ENCODE data around the gene ICA1L. TPM values are rescaled to one million over a fixed set of nuclear protein-coding genes. Genes with fewer than 3 reads are reported as not detected.

The ICA1L gene
- 1.2 to 2.3 TPM (median 1.8 TPM) in 5 replicates for total RNA-seq (2022; extraction: Qiagen RNA extraction)

DNA sequence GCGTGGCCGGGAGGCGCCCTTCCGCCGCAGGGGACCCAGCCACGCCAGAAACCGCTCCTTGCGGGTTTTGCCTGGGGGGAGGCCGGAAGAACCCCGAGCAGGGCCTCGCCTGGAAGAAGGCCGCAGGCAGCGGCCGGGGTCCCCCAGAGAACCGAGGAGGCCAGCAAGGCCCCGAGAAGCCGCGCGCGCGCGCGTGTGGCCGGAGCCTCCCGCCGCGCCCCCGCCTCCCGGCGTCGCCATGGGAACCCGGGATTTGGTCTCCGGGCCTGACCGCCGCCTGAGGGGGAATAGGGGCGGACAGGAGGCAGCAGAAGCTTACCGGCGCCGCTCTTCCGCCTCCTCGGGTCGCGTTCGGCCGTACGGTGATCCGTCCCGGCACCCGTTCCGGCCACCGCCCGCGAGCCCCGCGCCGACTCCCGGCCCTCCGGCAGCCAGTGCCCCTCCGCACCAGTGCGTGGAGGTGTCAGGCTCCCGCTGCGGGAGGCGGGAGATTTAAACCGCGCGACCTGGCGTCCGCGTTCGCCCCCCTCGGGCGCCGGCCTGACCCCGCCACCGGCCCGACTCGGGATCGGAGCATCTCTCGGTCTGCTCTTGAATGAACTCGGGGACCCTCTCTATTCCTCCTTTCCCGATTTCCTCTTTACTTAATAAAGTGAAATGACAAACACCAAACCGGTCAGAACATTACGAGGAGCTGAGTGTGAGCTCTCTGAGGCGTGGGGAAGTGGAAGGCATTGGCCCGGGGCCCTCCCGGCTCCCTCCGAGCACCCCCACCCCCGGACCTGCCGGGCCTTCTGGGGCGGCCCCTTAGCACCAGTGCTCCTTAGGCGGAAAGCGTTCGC is at the start of gene ICA1L:
Gene ICA1L, minus strand, starts transcription at position 467 of the 842 bp plus-strand sequence. CDS start 42,757 bp downstream, outside the sequence.

DNA sequence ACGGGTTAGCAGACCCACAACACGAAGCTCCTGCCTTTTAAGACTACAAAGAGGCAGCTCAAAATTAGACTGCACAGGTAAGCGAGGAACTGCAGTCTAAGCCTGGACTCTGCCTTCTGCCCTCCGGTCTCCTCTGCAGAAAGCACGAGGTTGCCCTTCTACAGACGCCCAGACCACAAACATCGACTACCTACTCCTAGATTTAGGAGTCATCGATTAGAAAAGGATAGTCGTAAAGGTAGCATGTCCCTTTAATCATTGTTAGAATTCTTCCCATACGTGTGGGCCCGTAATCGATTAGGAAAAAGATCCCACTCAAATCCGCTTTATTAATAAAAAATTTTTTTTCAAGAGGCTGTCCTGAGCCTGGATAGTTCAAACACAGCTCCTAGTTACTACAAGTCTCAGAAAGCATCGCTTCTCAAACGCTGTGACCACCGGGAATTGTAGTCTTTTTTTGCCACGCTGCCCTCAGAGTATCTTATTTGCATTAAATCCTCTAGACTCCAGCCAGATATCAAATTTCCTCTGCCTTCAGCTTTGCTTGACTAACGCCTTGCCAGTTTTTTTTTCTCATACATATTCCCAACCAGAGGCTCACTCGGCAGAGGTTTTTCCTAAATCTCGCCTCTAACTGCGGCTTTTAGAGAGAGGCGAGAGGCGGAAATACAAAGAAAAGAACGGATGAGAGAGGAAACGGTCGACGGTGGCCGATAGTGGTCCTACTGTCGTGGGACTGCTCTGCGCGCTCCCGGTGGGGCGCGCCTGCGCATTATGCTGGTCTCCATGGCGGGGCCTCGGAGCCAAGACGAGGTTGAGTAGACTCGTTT is 40.2 kb upstream of the ICA1L start, which contains the start of the genes CARF and WDR12:
Gene CARF, plus strand, starts transcription at position 764 of the 830 bp plus-strand sequence. CDS start 29,628 bp downstream, outside the sequence.
Gene WDR12, minus strand, starts transcription at position 162 of the 830 bp plus-strand sequence. CDS start 197 bp downstream, outside the sequence.

Other genes with a start within 250 kb of the ICA1L start
- gene FAM117B, start 236.8 kb downstream of the ICA1L start, total RNA-seq (2022; extraction: Qiagen RNA extraction): 1.3 to 2.5 TPM (median 1.7 TPM) in 5 replicates
- gene WDR12, start 39.9 kb upstream of the ICA1L start, total RNA-seq (2022; extraction: Qiagen RNA extraction): 48.0 to 73.0 TPM (median 67.4 TPM) in 5 replicates
- gene CARF, start 40.5 kb upstream of the ICA1L start, total RNA-seq (2022; extraction: Qiagen RNA extraction): 0.74 to 1.4 TPM (median 1.2 TPM) in 5 replicates
- 3.7 to 5.1 TPM (median 4.4 TPM) in 5 replicates for gene NBEAL1, start 143.1 kb upstream of the ICA1L start, total RNA-seq (2022; extraction: Qiagen RNA extraction)

Data from A549 treated with Hydrocortisone at 1 μM for 4 hours (cell line).